Chondrocyte (in vitro differentiated cells): ENCODE measurements around the gene SKAP1. TPM values are rescaled to one million over a fixed set of nuclear protein-coding genes. Genes with fewer than 3 reads are reported as not detected.

Experiments
- DNase-seq: peaks from one replicate; pipeline ENCODE4 v3.0.0; 2021; ENCODE audit warnings: mixed read lengths, low spot score
- H3K27ac Mint-ChIP-seq: one replicate; pipeline ENCODE4 v1.8.0; 2021; ENCODE audit warnings: mild to moderate bottlenecking, moderate library complexity, mixed read lengths; ENCODE audit not compliant: unreplicated experiment
- H3K27me3 Mint-ChIP-seq: 2 replicates; pipeline ENCODE4 v1.8.0; 2021; ENCODE audit warnings: low read depth, mixed read lengths
- H3K36me3 Mint-ChIP-seq: 2 replicates; pipeline ENCODE4 v1.8.0; 2021; ENCODE audit warnings: low read depth, mixed read lengths
- H3K4me1 Mint-ChIP-seq: 2 replicates; pipeline ENCODE4 v1.8.0; 2021; ENCODE audit warnings: low read depth, mild to moderate bottlenecking, mixed read lengths
- H3K4me3 Mint-ChIP-seq: one replicate; pipeline ENCODE4 v1.8.0; 2021; ENCODE audit warnings: mild to moderate bottlenecking, moderate library complexity, mixed read lengths; ENCODE audit not compliant: unreplicated experiment
- H3K9me3 Mint-ChIP-seq: 2 replicates; pipeline ENCODE4 v1.8.0; 2021; ENCODE audit warnings: low read depth, mixed read lengths
- CTCF ChIP-seq: fragments of 200-600 bp; sonication (generic); IDR thresholded peaks from 2 replicates; pipeline ENCODE4 v1.5.0; 2021; ENCODE audit warnings: antibody characterized with exemption, mild to moderate bottlenecking, moderate library complexity
- total RNA-seq: library from RNA; stranded (reverse); gene quantifications from 3 replicates; pipeline ENCODE4 v1.2.1, GENCODE V29; 2021

SKAP1 gene
- total RNA-seq, 1 donor from 2014 or later: not detected

DNA sequence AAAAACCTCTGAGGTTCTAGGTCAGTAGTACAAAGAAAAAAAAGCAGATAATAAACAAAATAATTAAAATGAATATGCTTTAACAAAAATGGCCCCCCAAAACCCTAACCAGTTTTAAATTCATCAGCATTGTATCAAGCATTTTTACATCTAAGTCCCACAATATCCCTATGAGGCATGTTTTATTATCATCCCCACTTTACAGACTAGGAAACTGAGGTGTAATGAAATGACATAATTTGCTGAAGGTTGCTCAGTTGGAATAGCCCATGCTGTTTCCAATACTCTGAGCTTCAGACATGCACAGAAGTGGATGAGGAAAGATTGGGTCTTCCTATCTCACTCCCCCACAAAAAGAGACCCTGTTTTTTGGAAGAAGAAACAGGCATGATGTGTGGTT, 234.1 kb downstream of the SKAP1 start:
- Mint-ChIP-seq H3K4me1 (peaks cover 21% of the 10 kb centered on the region), H3K27ac (no peak overlapping the region), H3K36me3 (no peaks in the 10 kb centered on the region), H3K27me3 (peaks cover 34% of the 10 kb centered on the region), H3K9me3 (no peaks in the 10 kb centered on the region), H3K4me3 (no peak overlapping the region)
- no peak for TF ChIP-seq CTCF
- no peak for DNase-seq

DNA sequence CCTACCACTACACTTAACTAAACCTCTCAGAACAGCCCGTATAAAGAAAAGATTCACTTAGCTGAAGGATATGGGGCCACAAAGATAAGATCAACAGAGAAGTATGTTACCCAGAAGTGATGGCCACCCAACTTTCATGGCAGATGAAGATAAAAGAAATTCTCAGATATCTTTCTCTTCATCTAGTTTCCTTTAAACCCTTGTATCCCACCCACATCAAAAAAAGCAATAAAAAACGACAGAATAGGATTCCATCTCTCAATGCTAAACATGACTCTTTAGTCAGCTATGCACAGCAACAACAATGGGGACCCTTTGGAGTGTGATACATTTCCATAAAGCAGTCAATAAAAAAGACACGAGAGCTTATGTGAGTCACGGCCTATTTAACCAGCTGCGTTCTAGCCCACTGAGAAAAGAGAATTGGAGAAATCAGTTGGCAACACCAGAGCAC, 235.9 kb downstream of the SKAP1 start:
- TF ChIP-seq CTCF: no peak
- H3K27ac Mint-ChIP-seq: no peak overlapping the region
- DNase-seq: no peak
- H3K27me3 Mint-ChIP-seq: peaks cover 22% of the 10 kb centered on the region
- H3K4me1 Mint-ChIP-seq: peaks cover 21% of the 10 kb centered on the region
- no peak overlapping the region for H3K4me3 Mint-ChIP-seq
- H3K9me3 Mint-ChIP-seq: no peaks in the 10 kb centered on the region
- no peaks in the 10 kb centered on the region for H3K36me3 Mint-ChIP-seq

DNA sequence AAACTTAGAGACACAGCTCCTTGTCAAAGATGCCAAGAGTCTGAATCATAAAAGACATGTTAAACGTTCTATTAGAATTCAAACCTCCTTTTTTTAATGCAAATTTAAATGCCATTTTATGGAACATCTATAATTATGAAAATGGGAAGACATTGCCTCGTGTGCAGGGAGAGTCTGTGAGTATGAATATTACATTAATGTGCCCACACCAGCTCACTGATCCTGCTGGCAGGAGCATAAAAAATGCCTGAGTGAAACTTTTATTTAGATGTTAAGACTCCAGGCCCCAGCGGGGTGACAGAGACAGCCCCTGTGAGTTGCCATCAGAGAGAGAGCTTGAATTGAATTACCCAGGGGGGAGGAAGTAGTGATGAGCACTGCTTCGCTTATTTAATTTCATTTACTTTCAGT, 237.7 kb downstream of the SKAP1 start:
- H3K27me3 Mint-ChIP-seq: peaks cover 19% of the 10 kb centered on the region
- no peaks in the 10 kb centered on the region for H3K36me3 Mint-ChIP-seq
- peaks cover 21% of the 10 kb centered on the region for H3K4me1 Mint-ChIP-seq
- no peak overlapping the region for H3K27ac Mint-ChIP-seq
- no peak for TF ChIP-seq CTCF
- H3K9me3 Mint-ChIP-seq: no peaks in the 10 kb centered on the region
- H3K4me3 Mint-ChIP-seq: no peak overlapping the region
- DNase-seq: no peak

GRCh38 chr17:48191362-48191761, 238.7 kb downstream of the SKAP1 start:
- Mint-ChIP-seq H3K4me3 (no peak overlapping the region), H3K4me1 (peaks cover 21% of the 10 kb centered on the region), H3K27me3 (peaks cover 23% of the 10 kb centered on the region), H3K36me3 (no peaks in the 10 kb centered on the region), H3K9me3 (no peaks in the 10 kb centered on the region), H3K27ac (no peak overlapping the region)
- no peak for TF ChIP-seq CTCF
- DNase-seq: no peak

GRCh38 chr17:48190871-48191270, 239.1 kb downstream of the SKAP1 start:
- TF ChIP-seq CTCF: no peak
- Mint-ChIP-seq H3K27ac (no peak overlapping the region), H3K27me3 (peaks cover 26% of the 10 kb centered on the region), H3K4me3 (no peak overlapping the region), H3K9me3 (no peaks in the 10 kb centered on the region), H3K4me1 (peaks cover 21% of the 10 kb centered on the region), H3K36me3 (no peaks in the 10 kb centered on the region)
- DNase-seq: no peak
